Natural killer cell treated with Interleukin-12 subunit alpha and Interleukin-12 subunit beta and Interleukin-15 and Interleukin-18, amount 100 ng/mL, for 72 hours (primary cell): ENCODE data around the gene MARK4. TPM values are rescaled to one million over a fixed set of nuclear protein-coding genes. Genes with fewer than 3 reads are reported as not detected.
A peak's percentile ranks its signal among the peaks of the same experiment; 100 is the strongest.

ENCODE experiments used
- ATAC-seq, 2 donors: fragments of 150-1000 bp; cut with Tn5 transposase in 1 of 2; sonication (Bioruptor Pico), chemical (Tn5 transposase) in 1 of 2; 2 replicates each; pipeline ENCODE4 v1.10.0; 2021
- DNase-seq: peaks from one replicate; pipeline ENCODE4 v3.0.0; 2022; ENCODE audit warnings: low spot score
- H3K27ac Mint-ChIP-seq, 2 donors: 1 replicate in 1 of 2; 2 replicates in 1 of 2; pipeline ENCODE4 v1.8.0; 2022; ENCODE audit warnings: mixed read lengths in 2 of 2, mild to moderate bottlenecking in 1 of 2, moderate library complexity in 1 of 2
- H3K27me3 Mint-ChIP-seq, 2 donors: 1 replicate in 1 of 2; 2 replicates in 1 of 2; pipeline ENCODE4 v1.8.0; 2022; ENCODE audit warnings: mixed read lengths in 2 of 2
- H3K36me3 Mint-ChIP-seq: one replicate; pipeline ENCODE4 v1.8.0; 2022; ENCODE audit warnings: mixed read lengths
- H3K4me1 Mint-ChIP-seq, 2 donors: 1 replicate in 1 of 2; 2 replicates in 1 of 2; pipeline ENCODE4 v1.8.0; 2022; ENCODE audit warnings: low read depth in 2 of 2, mixed read lengths in 2 of 2, mild to moderate bottlenecking in 1 of 2
- H3K4me3 Mint-ChIP-seq: one replicate; pipeline ENCODE4 v1.8.0; 2022; ENCODE audit warnings: mixed read lengths
- H3K9me3 Mint-ChIP-seq: 2 replicates; pipeline ENCODE4 v1.8.0; 2022; ENCODE audit warnings: mixed read lengths
- total RNA-seq, 2 donors: library from RNA; stranded (reverse); gene quantifications; one replicate each; pipeline ENCODE4 v1.2.3, GENCODE V29; 2022

Gene MARK4
- 10 to 100 TPM; 31.4 to 42.5 TPM for total RNA-seq

DNA sequence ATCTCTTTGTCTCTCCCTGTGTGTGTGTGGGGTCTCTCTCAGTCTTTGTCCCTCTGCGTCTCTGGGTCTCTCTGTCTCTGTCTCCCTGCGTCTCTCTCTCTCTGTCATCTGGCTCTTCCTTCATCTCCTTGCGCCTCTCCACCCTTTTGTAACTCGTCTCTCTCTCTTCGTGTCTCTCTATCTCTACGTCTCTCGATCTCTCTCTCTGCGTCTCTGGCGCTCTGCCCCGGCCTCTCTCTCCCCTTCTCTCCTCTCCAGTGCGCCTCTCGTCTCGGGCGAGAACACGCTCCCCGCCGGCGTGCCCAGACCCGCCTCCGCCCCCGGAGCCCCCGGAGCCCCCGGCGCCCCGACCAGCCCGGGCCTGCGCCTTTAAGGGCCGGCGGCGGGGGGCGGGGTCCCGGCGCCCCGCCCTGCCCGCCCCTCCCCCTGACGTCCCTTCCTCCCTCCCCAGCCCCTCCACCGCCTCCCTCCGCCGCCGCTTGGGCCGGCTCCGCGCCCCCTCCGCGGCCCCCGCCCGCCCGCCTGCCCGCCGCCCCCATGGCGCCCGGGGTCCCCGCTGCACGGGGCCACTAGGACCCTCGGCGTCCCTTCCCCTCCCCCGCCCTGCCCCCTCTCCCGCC, at the start of gene MARK4:
Gene MARK4, plus strand, starts transcription at position 440 of the 620 bp plus-strand sequence. CDS start 318 bp downstream, outside the sequence.
- peak; percentile 84 to 90 for ATAC-seq
- Mint-ChIP-seq H3K27ac (peak within 1 kb of the TSS; percentile 69 to 83), H3K27me3 (no peaks in the 10 kb centered on the region), H3K4me3 (peak within 1 kb of the TSS; percentile 90), H3K4me1 (peaks cover 29 to 33% of the 10 kb centered on the region in 2 donors), H3K9me3 (no peaks in the 10 kb centered on the region), H3K36me3 (no peaks in the 10 kb centered on the region)
- no peak for DNase-seq

- Mint-ChIP-seq H3K27ac (no peak overlapping the region), H3K36me3 (no peaks in the 10 kb centered on the region), H3K27me3 (no peaks in the 10 kb centered on the region), H3K4me1 (no peaks in the 10 kb centered on the region), H3K4me3 (no peak overlapping the region), H3K9me3 (no peaks in the 10 kb centered on the region)
- ATAC-seq (no peak), DNase-seq (no peak)
Measured at GRCh38 chr19:45202637-45203036, 48.4 kb upstream of the MARK4 start.

DNA sequence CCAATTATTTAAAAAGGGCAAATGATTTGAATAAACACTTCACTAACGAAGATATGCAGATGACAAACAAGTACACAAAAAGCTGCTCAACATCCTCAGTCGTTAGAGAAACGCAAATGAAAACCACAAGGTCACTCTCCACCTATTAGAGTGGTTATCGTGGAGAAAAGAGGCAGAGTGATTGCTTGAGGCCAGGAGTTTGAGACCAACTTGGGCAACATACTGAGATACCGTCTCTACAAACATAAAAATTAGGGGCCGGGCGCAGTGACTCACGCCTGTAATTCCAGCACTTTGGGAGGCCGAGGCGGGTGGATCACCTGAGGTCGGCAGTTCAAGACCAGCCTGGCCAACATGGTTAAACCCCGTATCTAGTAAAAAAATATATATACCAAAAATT, 45.3 kb upstream of the MARK4 start:
- H3K36me3 Mint-ChIP-seq = no peaks in the 10 kb centered on the region
- H3K27ac Mint-ChIP-seq = no peak overlapping the region
- H3K4me3 Mint-ChIP-seq = no peak overlapping the region
- H3K27me3 Mint-ChIP-seq = no peaks in the 10 kb centered on the region
- no peaks in the 10 kb centered on the region for H3K9me3 Mint-ChIP-seq
- peaks cover 0 to 5% of the 10 kb centered on the region in 2 donors for H3K4me1 Mint-ChIP-seq
- no peak for ATAC-seq
- DNase-seq = no peak

- Mint-ChIP-seq H3K4me1 (peaks cover 0 to 5% of the 10 kb centered on the region in 2 donors), H3K36me3 (no peaks in the 10 kb centered on the region), H3K27ac (no peak overlapping the region), H3K9me3 (no peaks in the 10 kb centered on the region), H3K4me3 (no peak overlapping the region), H3K27me3 (no peaks in the 10 kb centered on the region)
- DNase-seq (no peak), ATAC-seq (no peak)
Measured at GRCh38 chr19:45206328-45206727, 44.7 kb upstream of the MARK4 start.

GRCh38 chr19:45211751-45212381, 39.2 kb upstream of the MARK4 start:
- DNase-seq = no peak
- Mint-ChIP-seq H3K4me1 (peaks cover 5 to 9% of the 10 kb centered on the region in 2 donors), H3K27me3 (peaks cover 6 to 8% of the 10 kb centered on the region in 2 donors), H3K4me3 (no peak overlapping the region), H3K27ac (no peak overlapping the region), H3K36me3 (no peaks in the 10 kb centered on the region), H3K9me3 (no peaks in the 10 kb centered on the region)
- peak in 1 of 2 donors; percentile 60 for ATAC-seq

- no peak overlapping the region for H3K4me3 Mint-ChIP-seq
- no peak overlapping the region for H3K27ac Mint-ChIP-seq
- peaks cover 5 to 9% of the 10 kb centered on the region in 2 donors for H3K4me1 Mint-ChIP-seq
- peaks cover 6 to 8% of the 10 kb centered on the region in 2 donors for H3K27me3 Mint-ChIP-seq
- H3K9me3 Mint-ChIP-seq = no peaks in the 10 kb centered on the region
- ATAC-seq = no peak
- no peak for DNase-seq
- H3K36me3 Mint-ChIP-seq = no peaks in the 10 kb centered on the region
Measured at GRCh38 chr19:45213031-45213430, 38.0 kb upstream of the MARK4 start.

DNA sequence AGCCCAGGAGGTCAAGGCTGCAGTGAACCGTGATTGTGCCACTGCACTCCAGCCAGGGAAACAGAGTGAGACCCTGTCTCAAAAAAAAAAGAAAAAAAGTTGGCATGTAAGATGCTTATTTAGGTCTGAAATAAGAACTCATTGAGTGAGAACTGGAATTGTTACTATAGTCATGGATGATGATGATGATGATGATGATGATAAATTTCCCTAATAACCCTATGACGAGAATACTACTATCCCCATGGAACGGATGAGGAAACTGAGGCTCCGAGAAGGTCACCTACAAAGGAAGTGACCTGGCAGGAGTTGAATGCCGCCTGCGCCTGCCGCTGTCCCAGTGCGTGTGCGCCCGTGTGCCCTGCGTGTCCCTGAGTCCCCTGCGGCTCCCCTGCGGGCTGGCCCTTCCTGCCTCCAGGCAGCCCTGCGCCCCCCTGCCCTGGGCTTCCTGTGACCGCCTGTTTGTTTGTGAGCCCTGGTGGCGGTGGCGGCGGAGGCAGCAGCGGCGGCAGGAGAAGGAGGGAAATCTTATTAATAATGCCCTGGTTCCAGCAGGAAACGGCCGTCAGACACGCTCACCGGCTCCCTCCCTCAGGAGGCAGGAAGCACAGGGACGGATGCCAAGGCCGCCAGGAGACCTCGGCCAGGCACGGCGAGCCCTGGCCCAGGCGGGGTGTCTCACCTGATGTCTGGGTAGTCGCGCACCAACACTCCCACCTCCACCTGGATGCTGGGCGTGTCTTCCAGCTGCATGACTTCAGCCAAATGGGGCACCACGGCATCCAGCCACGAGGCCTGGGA, 35.5 kb upstream of the MARK4 start:
- Mint-ChIP-seq H3K27ac (no peak overlapping the region), H3K4me3 (no peak overlapping the region), H3K4me1 (peaks cover 0 to 11% of the 10 kb centered on the region in 2 donors), H3K9me3 (no peaks in the 10 kb centered on the region), H3K36me3 (no peaks in the 10 kb centered on the region), H3K27me3 (peaks cover 10 to 20% of the 10 kb centered on the region in 2 donors)
- no peak for ATAC-seq
- DNase-seq = no peak

GRCh38 chr19:45216667-45217066, 34.4 kb upstream of the MARK4 start:
- Mint-ChIP-seq H3K4me1 (peaks cover 0 to 11% of the 10 kb centered on the region in 2 donors), H3K27me3 (peaks cover 10 to 22% of the 10 kb centered on the region in 2 donors), H3K27ac (no peak overlapping the region), H3K9me3 (no peaks in the 10 kb centered on the region), H3K36me3 (no peaks in the 10 kb centered on the region), H3K4me3 (no peak overlapping the region)
- no peak for ATAC-seq
- DNase-seq = no peak

DNA sequence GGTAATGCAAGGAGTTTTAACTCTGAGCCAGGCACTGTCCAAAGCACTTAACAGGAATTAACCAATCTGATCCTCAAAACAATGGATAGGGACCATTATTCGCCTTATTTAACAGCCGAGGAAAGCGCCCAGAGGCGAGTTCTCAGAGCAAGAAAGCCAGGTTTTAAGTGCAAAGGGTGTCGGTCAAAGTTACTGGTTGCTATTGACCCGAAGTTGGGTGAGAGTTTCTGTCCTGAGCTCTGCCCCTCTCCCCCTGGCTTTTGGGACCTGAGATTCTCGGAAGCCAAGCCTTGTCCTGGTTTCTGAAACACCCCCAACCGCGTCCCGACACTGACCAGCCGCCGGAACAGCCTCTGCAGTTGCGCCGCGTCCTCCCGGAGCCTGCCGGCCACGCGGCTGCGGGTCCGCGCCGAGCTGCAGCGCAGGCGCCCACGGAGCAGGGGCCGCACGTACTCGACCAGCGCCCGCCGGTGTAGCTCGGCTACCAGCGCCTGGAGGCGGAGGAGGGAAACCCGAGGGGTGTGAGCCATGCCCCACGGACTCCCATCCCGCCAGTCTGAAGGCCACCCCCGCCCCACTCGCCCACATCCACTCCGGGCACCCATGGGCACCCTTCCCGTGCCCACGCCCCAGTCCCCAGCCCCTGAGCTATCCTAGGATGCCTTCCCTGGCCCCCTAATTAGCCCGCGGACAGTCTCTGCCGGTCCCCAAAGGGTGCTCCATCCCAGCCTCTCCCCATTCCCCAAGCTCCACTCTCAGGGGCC, 33.7 kb upstream of the MARK4 start:
- Mint-ChIP-seq H3K9me3 (no peaks in the 10 kb centered on the region), H3K27ac (no peak overlapping the region), H3K4me1 (peaks cover 0 to 11% of the 10 kb centered on the region in 2 donors), H3K4me3 (no peak overlapping the region), H3K27me3 (peaks cover 11 to 25% of the 10 kb centered on the region in 2 donors), H3K36me3 (no peaks in the 10 kb centered on the region)
- DNase-seq (no peak), ATAC-seq (no peak)

DNA sequence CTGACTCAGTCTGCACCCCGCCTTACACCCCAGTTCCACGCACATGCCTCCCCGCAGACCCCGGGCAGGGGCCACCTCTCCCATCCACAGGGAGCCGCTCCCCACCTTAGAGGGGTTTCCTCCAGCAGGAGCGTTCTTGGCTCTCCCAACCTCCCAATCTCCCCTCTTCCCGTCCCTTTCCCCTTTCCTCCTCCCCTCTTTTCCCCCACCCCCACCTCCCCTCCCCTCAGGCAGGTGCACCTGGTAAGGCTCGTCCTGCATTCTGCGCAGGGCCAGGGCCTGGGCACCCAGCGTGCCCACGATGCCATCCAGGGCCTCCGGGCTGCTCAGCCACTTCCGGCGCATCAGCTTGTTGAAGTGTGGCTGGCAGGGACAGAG, 33.1 kb upstream of the MARK4 start:
- Mint-ChIP-seq H3K4me3 (no peak overlapping the region), H3K27me3 (peaks cover 13 to 30% of the 10 kb centered on the region in 2 donors), H3K27ac (no peak overlapping the region), H3K9me3 (no peaks in the 10 kb centered on the region), H3K36me3 (no peaks in the 10 kb centered on the region), H3K4me1 (peaks cover 0 to 11% of the 10 kb centered on the region in 2 donors)
- no peak for ATAC-seq
- no peak for DNase-seq

- no peak overlapping the region for H3K4me3 Mint-ChIP-seq
- H3K27me3 Mint-ChIP-seq = peaks cover 13 to 30% of the 10 kb centered on the region in 2 donors
- DNase-seq (no peak), ATAC-seq (no peak)
- no peaks in the 10 kb centered on the region for H3K36me3 Mint-ChIP-seq
- no peak overlapping the region for H3K27ac Mint-ChIP-seq
- peaks cover 0 to 11% of the 10 kb centered on the region in 2 donors for H3K4me1 Mint-ChIP-seq
- no peaks in the 10 kb centered on the region for H3K9me3 Mint-ChIP-seq
Measured at GRCh38 chr19:45218426-45218825, 32.6 kb upstream of the MARK4 start.

DNA sequence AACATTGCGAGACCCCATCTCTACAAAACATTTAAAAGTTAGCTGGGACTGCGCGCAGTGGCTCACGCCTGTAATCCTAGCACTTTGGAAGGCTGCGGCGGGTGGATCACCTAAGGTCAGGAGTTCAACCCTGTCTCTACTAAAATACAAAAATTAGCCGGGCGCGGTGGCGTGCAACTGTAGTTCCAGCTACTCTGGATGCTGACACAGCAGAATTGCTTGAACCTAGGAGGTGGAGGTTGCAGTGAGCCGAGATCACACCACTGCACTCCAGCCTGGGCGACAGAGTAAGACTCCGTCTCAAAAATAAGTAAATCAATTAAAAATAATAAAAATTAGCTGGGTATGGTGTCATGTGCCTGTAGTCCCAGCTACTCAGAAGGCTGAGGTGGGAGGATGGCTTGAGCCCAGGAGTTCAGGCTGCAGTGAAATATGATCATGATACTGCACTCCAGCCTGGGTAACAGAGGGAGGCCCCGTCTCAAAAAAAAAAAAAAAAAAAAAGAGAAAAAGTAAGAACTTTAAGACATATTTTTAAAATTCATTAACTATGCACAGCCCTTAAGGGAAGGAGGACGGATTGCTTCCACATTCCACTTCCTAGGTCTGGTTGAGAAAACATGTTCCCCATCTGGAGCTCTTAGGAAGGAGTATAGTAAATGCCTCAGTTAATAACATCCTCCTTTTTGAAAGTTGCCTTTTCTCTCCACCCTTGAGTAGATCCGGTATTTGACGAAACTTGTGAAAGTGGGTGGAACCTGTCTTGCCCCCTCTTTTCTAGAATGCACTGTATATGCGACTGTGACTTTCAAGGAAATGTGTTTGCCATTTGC, 31.9 kb upstream of the MARK4 start:
- H3K9me3 Mint-ChIP-seq = no peaks in the 10 kb centered on the region
- H3K27ac Mint-ChIP-seq = no peak overlapping the region
- no peaks in the 10 kb centered on the region for H3K36me3 Mint-ChIP-seq
- no peak overlapping the region for H3K4me3 Mint-ChIP-seq
- H3K4me1 Mint-ChIP-seq = peaks cover 0 to 9% of the 10 kb centered on the region in 2 donors
- H3K27me3 Mint-ChIP-seq = peaks cover 11 to 30% of the 10 kb centered on the region in 2 donors
- DNase-seq = no peak
- no peak for ATAC-seq

- DNase-seq (no peak), ATAC-seq (no peak)
- H3K9me3 Mint-ChIP-seq = no peaks in the 10 kb centered on the region
- H3K4me1 Mint-ChIP-seq = peaks cover 0 to 2% of the 10 kb centered on the region in 2 donors
- no peak overlapping the region for H3K27ac Mint-ChIP-seq
- peaks cover 7 to 22% of the 10 kb centered on the region in 2 donors for H3K27me3 Mint-ChIP-seq
- no peaks in the 10 kb centered on the region for H3K36me3 Mint-ChIP-seq
- no peak overlapping the region for H3K4me3 Mint-ChIP-seq
Measured at GRCh38 chr19:45222724-45223123, 28.3 kb upstream of the MARK4 start.
